Glomerular endothelial cell (primary cell): ENCODE measurements around the gene PKP4. TPM values are rescaled to one million over a fixed set of nuclear protein-coding genes. Genes with fewer than 3 reads are reported as not detected.
"Not testable (repeated sequence)": the region's sequence is repeated elsewhere in the genome, so short reads cannot be mapped to it uniquely, and the experiment has no call there.

ENCODE experiments used
- DNase-seq: peaks from one replicate; pipeline ENCODE4 v3.0.0-alpha.2; 2011; ENCODE audit warnings: low read depth, low spot score; ENCODE audit errors: extremely low read depth
- total RNA-seq: library from RNA; depleted of rRNA; stranded (reverse); fragments of >200 nt; gene quantifications from 2 replicates; pipeline ENCODE4 v1.2.3, GENCODE V29; 2015

PKP4 gene, protein sequence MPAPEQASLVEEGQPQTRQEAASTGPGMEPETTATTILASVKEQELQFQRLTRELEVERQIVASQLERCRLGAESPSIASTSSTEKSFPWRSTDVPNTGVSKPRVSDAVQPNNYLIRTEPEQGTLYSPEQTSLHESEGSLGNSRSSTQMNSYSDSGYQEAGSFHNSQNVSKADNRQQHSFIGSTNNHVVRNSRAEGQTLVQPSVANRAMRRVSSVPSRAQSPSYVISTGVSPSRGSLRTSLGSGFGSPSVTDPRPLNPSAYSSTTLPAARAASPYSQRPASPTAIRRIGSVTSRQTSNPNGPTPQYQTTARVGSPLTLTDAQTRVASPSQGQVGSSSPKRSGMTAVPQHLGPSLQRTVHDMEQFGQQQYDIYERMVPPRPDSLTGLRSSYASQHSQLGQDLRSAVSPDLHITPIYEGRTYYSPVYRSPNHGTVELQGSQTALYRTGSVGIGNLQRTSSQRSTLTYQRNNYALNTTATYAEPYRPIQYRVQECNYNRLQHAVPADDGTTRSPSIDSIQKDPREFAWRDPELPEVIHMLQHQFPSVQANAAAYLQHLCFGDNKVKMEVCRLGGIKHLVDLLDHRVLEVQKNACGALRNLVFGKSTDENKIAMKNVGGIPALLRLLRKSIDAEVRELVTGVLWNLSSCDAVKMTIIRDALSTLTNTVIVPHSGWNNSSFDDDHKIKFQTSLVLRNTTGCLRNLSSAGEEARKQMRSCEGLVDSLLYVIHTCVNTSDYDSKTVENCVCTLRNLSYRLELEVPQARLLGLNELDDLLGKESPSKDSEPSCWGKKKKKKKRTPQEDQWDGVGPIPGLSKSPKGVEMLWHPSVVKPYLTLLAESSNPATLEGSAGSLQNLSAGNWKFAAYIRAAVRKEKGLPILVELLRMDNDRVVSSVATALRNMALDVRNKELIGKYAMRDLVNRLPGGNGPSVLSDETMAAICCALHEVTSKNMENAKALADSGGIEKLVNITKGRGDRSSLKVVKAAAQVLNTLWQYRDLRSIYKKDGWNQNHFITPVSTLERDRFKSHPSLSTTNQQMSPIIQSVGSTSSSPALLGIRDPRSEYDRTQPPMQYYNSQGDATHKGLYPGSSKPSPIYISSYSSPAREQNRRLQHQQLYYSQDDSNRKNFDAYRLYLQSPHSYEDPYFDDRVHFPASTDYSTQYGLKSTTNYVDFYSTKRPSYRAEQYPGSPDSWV
- 24.8 and 48.0 TPM in 2 replicates for total RNA-seq

DNA sequence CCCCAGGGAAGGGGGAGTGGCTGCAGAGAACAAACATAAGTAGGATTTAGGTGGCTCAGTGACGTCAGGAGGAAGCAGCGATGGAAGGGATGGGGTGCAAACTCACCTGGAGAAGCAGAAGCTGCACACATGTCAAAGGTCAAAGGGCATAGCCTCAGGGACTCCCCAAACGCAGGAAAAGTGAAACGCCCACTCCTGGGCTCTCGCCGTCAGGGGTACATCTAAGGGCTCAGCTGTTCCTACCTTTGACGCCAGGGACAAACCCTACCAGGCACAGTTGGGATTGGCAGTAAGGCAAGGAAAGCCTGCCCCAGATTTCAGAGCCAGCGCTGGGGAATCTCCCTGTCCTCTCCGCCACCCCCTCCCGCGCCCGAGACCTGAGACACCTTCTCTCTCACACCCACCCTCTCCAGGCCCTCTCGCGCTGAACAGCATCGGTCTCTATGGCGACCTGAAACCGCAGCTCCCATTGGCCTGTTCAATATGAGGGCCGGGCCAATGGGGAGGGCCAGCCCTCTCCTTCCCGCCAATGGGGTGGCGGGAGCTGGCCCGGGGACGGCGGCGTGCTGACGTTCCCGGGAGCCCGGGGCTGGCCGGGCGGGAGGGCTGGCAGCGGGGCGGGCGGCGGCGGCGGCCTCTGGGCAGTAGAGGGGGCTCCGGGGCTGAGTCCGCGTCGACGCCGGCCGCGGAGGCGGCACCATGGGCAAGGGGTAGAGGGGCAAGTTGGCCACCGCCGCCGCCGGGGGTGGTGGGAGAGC is at the start of gene PKP4, which contains the start of gene CCDC148:
TSS of gene PKP4 (plus strand) at position 644 of the 758 bp plus-strand sequence. CDS start 76,233 bp downstream, outside the sequence.
TSS of gene CCDC148 (minus strand) at position 445 of the 758 bp plus-strand sequence. CDS start at position 131, 314 bp downstream.
- no peak for DNase-seq

DNA sequence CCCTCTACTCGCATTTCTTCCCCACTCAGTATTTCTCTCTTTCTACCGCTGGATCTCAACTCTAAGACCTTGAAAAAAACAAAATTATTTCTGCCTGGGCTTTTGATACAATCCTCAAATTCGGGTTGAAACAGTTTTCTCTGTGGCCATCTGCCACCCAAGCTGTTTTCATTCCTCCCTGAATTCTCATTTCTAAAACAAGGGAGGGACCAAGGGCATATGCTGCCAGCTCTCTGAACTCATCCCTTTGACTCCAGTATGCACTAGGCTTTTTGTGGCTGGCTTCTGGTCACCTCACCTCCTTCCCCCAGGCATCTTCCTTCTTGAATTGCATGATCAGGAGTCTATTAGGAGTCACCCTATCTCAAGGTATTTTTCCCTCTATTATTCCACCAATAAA is 49.7 kb upstream of the PKP4 start:
- no peak for DNase-seq

GRCh38 chr2:158410132-158410531 is 46.6 kb upstream of the PKP4 start:
- DNase-seq = no peak

DNA sequence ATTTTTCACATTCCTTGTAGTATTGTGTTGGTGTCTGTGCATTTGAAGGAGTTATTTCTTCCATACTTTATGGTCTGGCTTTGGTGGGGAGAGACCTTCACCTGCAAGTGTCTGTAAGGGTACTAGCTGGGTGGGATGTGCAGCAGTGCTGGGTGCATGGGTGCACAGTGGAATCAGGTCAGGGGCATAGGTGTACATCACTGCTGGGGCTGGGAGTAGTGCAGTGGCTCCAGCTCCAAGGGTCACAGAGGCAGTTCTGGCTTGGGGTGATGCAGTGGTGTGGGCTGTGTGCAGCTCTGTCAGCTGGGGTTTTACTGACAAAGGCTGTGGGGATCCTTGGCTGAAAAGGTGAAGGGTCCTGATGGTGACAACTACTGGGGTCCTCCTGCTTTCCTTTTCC is 45.0 kb upstream of the PKP4 start:
- no peak for DNase-seq

DNA sequence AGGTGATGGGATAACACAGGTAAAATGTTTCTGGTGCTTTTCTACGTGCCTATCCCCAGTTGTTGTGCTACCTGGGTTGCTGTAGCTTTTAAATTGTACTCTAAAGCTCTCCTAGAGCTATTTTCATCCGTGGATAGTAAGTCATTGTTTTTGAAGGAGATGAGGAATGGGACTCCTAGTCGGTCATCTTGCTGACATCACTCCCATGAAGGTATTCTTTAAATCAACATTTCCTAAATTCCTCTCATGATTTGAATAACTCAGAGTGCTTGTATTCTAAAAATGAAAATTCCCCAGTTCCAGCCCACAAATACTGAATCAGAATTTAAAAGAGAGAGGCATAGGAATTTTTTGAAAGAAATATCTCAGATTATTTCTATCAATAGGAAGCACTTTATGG is 44.5 kb upstream of the PKP4 start:
- DNase-seq = no peak

DNA sequence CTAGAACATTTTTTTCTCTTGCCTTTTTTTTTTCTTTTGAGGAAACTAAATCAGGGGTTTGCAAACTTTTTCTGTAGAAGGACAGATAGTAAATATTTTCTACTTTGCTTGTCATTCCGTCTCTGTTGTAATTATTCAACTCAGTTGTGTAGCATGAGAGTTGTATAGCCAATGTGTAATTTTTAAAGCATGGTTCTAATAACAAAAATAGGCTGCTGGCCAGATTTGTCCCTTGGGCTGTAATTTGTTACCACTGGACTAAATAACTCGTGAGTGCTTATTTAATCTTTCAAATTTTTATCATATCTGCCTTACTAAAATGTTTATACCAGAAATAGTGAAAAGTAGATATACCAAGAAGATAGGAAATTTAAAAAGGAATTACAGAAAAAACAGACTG is 43.2 kb upstream of the PKP4 start:
- no peak for DNase-seq

- no peak for DNase-seq
Observed at GRCh38 chr2:158414538-158414937, 42.2 kb upstream of the PKP4 start.

GRCh38 chr2:158432117-158432516 is 24.6 kb upstream of the PKP4 start:
- no peak for DNase-seq

GRCh38 chr2:158433716-158434115 is 23.0 kb upstream of the PKP4 start:
- DNase-seq = not testable (repeated sequence)

GRCh38 chr2:158439062-158439461 is 17.7 kb upstream of the PKP4 start:
- not testable (repeated sequence) for DNase-seq

DNA sequence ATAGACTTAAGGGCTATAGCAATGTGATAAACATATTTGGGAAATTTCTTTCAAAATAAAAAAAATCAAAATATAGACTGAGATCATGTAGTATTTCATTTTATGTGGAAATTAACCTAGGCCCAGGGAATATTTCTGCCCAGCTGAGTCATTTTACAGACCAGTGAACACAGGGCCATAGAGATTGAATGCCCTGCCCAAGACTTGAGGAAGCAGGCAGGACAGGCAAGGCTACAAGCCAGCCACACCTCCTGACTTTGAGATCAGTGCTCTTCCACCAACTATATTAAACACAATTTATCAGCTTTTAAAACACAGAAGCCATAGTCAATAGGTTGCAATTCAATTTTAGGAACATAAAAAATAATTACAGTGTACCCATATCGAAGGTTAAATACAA is 13.1 kb upstream of the PKP4 start:
- no peak for DNase-seq

DNA sequence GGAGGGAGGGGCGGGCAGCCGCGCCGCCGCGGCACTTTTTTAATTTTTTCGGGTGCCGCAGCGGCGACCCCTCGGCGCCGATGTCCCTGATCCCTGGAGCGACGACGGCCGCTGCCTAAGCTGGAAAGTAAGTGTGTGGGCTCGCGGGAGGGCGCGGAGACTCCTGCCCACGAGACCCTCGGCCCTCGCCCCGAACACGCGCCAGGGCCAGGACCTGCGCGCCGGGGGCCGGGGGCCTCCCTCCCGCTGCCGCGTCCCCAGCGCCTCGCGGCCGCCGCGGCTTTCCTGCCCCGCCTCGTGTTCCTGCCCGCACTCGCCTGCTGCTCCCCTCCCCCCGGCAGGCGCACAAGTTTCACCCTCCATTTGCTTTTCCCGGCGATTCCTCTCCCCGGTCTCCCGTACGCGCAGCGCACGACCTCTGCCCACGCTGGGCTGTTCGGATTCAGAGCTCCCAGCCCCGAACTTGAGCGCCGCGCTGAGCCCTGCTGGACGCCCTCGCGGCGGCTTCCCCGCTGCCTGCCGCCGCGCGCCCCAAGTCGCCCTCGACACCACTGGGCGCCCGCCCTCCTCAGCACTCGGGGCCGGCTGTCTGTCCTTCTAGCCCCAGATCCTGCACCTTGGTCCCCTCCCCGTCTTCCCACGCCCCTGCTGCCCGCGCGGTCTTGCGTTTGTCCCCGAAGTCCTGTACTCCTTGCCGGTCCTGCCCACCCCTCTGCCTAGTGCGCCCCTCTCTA is 507 bp downstream of the PKP4 start:
- DNase-seq = no peak

DNA sequence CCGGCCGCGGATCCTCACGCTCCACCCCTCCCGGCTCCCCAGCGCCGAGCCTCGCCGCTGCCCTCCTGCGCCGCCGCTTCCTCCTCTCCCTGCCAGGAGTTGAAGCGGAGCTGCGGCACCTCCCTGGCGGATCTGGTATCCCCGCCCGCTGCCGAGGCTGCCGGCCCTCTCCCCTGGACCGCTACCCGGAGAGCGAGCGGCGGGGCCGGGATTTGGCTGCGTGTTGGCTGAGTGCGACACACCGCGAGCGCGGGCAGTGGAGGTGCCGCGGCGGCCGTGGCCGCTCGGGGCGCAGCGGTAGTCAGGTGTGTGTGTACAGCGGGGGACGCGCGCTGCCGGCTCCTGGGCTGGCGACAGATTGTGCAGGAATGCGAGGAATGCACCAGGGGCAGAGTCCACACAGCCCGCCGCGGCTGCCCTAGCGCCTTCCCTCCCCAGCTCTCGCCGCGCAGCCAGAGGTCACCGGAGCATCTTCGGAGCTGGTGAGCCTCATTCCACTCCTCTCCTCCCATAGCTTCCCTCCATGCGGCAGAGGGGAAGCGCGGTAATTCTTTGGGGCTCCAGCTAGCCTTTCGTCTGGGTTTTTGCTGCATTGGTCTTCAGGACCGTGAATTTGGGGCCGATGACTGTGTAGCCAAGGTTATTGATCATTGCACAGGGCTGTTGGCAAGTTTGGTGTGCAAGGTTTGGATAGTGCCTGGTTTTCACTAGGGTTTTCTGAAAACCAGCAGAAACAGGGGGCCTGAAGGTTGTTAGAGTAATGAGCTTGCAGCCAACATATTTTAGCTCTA is 1.3 kb downstream of the PKP4 start:
- no peak for DNase-seq

GRCh38 chr2:158458617-158458920 is 1.8 kb downstream of the PKP4 start:
- no peak for DNase-seq

DNA sequence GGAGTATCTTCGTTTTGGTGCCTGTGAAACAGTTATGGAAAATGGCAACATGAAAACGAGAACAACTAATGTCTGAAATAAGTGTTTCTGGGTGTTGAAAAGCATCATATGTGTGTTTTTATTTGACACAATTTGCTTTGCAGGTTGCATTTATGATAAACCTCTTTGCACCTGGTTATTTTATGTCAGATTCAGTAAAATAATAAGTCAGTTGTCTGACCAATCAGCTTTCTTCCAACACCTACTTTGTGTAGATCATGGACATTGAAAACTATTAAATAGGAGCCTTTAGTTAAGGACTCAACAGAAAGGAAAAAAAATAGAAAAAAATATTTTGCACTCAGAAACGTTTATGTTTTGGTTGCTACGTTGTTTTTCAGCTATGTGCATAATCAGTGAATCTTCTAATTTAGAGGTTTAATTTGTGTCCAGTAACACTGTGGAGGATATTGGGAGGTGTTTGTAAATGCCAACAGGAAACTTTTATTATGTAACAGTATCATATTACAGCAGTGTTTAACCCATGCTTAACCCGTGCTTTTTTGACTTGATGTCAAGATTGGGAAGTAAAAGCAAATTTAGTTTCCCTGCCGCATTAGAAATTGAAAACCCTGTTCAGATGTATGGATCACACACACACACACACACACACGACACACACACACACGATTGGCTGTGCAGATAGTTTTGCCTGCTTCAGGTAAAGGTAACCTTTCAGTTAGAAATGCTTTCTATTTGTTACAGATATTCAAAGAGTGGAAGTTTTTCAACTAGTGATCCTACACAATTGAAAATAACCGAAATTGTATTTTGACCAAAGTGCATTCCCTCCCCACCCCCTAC is 2.6 kb downstream of the PKP4 start:
- no peak for DNase-seq

DNA sequence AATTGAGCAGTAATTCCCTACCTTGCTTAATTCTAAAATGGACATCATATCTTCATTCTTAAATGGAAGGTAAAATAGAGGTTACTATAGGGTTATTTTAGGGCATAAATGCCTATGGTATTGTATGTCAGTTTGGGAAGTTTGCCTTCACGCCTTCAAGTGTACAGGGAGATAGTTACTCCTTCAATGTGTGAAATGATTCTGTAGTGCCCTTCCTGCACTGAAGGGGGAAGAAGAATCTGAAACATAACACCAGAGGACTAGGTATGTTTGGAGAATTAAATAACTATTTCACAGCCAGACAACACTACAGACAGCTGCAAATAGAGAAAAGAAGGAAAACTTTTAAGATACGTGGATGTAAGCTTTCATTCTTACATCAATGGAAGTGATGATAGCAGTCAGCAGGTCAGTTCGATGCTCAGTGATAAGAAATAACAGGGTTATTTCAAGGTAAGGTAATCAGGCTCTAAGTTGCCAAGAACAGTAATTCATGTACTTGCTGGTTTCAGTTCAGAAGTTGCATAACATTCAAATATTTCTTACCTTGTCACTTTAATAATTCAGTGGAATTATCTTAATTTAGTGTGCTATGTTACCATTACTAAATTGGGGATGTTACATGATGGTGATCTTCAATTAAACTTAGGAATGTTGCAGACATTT is 4.0 kb downstream of the PKP4 start:
- DNase-seq = no peak

GRCh38 chr2:158463496-158464095 is 6.8 kb downstream of the PKP4 start:
- no peak for DNase-seq
